GM12865 (cell line): Measurements from ENCODE around the gene CARHSP1.
"Not testable (repeated sequence)": the region's sequence is repeated elsewhere in the genome, so short reads cannot be mapped to it uniquely, and the experiment has no call there.

ENCODE experiments used
- DNase-seq: peaks from one replicate; pipeline ENCODE4 v3.0.0; 2010; ENCODE audit warnings: low read depth
- H3K4me3 ChIP-seq: 2 replicates; pipeline ENCODE4 v1.5.1; 2011; ENCODE audit warnings: mild to moderate bottlenecking, low read depth, low read length, control low read depth
- TF ChIP-seq, protein P1 (sequence below): IDR thresholded peaks from 2 replicates; pipeline ENCODE4 v1.5.1; 2011; ENCODE audit warnings: low read length, control low read depth, low read depth, inconsistent platforms; ENCODE audit not compliant: insufficient read depth; ENCODE audit errors: missing control alignments

The CARHSP1 gene

DNA sequence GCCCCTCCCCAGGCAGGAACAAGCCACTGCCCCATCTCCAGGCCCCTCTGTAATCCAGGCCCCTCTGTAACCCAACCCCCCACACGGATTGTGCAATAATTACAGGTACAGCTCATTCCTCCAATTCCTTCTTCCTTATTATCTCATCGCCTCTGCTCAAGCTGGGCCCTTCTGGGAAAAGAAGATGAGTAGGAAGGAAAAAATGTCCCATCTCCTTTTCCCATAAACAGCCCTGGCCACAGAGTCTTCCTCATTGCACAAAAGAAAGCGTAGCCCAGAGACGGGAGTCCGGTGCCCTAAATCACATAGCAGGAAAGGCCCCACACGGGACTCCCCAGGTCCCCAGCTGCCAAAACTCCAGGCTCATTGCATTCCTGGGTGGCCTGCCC, 9.7 kb upstream of the CARHSP1 start:
- H3K4me3 ChIP-seq: no peak overlapping the region
- TF ChIP-seq, protein P1, sequence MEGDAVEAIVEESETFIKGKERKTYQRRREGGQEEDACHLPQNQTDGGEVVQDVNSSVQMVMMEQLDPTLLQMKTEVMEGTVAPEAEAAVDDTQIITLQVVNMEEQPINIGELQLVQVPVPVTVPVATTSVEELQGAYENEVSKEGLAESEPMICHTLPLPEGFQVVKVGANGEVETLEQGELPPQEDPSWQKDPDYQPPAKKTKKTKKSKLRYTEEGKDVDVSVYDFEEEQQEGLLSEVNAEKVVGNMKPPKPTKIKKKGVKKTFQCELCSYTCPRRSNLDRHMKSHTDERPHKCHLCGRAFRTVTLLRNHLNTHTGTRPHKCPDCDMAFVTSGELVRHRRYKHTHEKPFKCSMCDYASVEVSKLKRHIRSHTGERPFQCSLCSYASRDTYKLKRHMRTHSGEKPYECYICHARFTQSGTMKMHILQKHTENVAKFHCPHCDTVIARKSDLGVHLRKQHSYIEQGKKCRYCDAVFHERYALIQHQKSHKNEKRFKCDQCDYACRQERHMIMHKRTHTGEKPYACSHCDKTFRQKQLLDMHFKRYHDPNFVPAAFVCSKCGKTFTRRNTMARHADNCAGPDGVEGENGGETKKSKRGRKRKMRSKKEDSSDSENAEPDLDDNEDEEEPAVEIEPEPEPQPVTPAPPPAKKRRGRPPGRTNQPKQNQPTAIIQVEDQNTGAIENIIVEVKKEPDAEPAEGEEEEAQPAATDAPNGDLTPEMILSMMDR: no peak
- DNase-seq: no peak

DNA sequence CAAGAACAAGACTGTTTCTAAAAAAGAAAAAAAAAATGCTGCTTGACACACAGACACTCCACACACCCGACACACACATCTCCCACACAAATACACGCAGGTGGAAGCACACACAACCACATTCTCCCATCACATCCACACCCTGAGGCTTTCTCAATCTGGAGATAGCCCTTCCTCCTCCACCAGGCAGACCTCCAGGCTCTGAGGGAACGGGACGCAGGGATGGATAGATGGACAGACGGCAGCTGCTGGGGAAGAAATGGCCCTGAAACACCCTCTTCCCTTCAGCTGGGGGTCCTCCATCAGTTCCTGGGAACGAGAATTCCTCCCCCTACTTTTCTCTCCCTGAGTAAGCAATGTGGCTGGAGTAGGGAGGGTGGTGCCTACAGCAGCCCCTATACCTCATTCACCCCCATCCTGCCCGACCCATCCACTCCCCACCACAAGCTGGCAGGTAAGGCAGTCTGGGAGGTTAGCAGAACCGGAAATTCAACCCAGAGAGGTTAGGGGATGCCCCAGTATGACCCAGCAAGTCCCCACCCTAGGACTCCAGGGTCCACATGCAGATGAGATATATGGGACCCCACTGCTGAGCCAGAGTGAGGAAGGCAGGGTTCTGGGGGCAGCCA, 9.2 kb upstream of the CARHSP1 start:
- no peak overlapping the region for H3K4me3 ChIP-seq
- TF ChIP-seq, protein P1: no peak
- no peak for DNase-seq

DNA sequence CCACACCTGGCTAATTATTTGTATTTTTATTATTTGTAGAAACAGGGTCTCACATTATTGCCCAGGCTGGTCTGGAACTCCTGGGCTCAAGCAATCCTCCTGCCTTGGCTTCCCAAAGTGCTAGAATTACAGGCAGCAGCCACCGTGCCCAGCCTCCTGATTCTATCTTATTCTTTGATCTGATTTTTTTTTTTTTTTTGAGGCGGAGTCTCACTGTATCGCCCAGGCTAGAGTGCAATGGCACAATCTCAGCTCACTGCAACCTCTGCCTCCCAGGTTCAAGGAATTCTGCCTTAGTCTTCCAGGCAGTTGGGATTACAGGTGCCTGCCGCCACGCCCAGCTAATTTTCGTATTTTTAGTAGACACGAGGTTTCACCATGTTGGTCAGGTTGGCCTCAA, 6.5 kb upstream of the CARHSP1 start:
- not testable (repeated sequence) for DNase-seq, H3K4me3 ChIP-seq

DNA sequence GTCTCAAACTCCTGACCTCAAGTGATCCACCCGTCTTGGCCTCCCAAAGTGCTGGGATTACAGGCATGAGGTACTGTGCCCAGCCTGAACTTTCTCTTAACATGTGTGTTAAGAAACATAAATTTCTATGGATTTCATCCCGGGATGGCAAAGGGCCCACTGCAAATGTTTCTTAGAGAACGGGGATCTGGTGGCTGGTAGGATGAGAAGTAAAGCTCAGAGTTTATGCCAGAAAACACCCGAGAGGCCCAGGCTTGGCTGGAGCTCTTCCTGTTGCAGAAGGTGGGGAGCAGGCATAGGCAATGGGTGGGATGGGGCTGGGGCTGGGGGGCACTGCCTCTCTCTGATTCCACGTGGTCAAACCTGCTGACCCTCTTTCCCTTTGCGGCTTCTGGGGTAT, 5.6 kb upstream of the CARHSP1 start:
- H3K4me3 ChIP-seq: no peak overlapping the region
- TF ChIP-seq, protein P1: no peak
- DNase-seq: no peak

DNA sequence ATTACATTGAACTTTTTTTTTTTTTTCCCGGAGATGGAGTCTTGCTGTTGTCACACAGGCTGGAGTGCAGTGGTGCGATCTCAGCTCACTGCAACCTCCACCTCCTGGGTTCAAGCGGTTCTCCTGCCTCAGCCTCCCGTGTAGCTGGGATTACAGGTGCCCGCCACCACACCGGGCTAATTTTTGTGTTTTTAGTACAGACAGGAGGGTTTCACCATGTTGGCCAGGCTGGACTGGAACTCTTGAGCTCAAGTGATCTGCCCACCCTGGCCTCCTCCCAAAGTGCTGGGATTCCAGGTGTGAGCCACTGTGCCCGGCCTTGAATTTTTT, 5.0 kb upstream of the CARHSP1 start:
- H3K4me3 ChIP-seq, DNase-seq: not testable (repeated sequence)

DNA sequence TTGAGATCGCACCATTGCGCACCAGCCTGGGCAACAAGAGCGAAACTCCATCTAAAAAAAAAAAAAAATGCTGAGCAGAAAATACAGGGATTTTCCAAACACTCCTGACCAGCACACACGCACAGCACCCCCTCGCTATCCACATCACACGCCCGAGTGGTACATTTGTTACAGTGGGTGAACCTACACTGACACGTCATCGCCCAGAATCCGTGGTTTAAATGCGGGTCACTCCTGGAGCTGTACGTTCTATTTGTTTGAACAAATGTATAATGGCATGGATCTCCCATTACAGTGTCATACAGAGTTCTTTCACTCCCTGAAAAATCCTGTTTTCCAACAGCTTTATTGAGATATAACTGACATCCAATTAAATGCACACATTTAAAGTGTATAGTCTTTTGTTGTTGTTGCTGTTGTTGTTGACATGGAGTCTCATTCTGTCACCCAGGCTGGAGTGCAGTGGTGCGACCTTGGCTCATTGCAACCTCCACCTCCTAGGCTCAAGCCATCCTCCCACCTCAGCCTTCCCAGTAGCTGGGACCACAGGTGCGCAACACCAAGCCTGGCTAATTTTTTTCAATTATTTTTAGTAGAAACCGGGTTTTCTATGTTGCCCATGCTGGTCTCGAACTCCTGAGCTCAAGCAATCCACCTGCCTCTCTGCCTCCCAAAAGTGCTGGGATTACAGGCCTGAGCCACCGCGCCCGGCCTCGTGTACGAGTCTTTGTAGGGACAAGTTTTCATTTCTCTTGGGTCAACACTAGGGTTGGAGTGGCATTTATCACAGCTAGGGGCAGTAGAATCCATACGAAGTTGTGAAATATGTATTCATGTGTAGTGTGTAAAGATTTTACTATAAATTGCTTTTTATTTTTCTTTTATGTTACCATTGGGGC, 4.4 kb upstream of the CARHSP1 start:
- no peak overlapping the region for H3K4me3 ChIP-seq
- no peak for DNase-seq
- TF ChIP-seq, protein P1: peak; percentile 16

DNA sequence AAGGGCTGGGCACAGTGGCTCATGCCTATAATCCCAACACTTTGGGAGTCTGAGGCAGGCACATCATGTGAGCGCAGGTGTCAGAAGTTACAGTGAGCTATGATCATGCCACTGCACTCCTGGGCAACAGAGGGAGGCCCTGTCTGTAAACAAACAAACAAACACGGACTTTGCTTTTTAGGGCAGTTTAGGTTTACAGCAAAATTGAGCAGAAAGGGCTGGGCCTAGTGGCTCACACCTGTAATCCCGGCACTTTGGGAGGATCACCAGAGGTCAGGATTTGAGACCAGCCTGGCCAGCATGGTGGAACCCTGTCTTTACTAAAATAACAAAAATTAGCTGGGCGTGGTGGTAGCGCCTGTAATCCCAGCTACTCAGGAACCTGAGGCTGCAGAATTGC, 3.3 kb upstream of the CARHSP1 start:
- DNase-seq: no peak
- H3K4me3 ChIP-seq: no peak overlapping the region
- TF ChIP-seq, protein P1: no peak

DNA sequence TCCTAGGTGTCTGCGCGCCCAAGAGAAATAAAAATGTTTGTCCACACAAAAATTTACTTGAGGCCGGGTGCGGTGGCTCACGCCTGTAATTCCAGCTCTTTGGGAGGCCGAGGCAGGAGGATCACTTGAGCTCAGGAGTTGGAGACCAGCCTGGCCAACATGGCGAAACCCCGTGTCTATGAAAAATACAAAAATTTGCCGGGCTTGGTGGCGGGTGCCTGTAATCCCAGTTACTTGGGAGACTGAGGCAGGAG, 1.1 kb upstream of the CARHSP1 start:
- not testable (repeated sequence) for H3K4me3 ChIP-seq, DNase-seq
